ENCODE results near the gene KCNF1.

The KCNF1 gene, protein sequence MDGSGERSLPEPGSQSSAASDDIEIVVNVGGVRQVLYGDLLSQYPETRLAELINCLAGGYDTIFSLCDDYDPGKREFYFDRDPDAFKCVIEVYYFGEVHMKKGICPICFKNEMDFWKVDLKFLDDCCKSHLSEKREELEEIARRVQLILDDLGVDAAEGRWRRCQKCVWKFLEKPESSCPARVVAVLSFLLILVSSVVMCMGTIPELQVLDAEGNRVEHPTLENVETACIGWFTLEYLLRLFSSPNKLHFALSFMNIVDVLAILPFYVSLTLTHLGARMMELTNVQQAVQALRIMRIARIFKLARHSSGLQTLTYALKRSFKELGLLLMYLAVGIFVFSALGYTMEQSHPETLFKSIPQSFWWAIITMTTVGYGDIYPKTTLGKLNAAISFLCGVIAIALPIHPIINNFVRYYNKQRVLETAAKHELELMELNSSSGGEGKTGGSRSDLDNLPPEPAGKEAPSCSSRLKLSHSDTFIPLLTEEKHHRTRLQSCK

DNA sequence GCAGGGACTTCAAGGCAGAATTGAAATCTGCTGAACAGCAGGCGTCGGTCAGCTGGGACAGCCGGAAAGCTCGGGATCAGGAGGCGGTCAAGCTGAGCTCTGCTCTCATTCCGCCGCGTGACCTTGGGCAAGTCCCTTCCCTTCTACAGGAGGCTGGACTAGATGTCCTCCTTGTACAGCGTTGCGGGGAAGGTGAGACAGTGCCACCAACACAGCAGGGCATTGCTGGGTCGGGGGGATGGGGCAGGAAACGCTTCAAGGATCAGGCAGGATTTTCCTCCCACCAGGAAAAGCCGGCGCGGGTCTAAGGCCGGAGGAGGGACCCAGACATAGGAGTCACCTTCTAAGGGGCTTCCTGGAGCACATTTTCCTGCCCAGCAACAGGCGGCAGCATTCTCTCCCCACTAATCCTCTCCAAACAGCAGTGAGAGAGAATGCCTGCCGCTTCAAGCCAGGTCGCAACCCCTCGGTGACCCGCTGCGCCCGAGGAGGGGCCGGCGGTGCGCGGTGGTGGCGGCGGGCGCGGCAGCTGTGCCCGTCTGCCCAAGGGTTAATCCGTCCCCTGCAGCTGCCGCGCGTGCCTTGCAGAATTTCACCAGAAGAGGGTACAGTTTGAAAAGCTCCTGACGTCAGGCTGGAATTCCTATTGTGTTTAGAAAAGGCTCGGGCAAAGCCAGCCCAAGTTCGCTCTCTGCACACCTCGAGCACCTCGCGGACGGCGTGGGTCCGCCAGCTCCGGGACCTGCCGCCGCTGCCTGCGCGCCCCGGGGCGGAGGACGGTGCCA, at the start of gene KCNF1:
KCNF1 (plus strand) TSS at position 644 of the 785 bp plus-strand sequence. CDS start 493 bp downstream, outside the sequence.
- peak within 1 kb of the TSS; percentile 24 for H3K4me3 ChIP-seq (ENCODE audit: low read length)
- TF ChIP-seq, protein P1, sequence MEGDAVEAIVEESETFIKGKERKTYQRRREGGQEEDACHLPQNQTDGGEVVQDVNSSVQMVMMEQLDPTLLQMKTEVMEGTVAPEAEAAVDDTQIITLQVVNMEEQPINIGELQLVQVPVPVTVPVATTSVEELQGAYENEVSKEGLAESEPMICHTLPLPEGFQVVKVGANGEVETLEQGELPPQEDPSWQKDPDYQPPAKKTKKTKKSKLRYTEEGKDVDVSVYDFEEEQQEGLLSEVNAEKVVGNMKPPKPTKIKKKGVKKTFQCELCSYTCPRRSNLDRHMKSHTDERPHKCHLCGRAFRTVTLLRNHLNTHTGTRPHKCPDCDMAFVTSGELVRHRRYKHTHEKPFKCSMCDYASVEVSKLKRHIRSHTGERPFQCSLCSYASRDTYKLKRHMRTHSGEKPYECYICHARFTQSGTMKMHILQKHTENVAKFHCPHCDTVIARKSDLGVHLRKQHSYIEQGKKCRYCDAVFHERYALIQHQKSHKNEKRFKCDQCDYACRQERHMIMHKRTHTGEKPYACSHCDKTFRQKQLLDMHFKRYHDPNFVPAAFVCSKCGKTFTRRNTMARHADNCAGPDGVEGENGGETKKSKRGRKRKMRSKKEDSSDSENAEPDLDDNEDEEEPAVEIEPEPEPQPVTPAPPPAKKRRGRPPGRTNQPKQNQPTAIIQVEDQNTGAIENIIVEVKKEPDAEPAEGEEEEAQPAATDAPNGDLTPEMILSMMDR (conservative IDR thresholded peaks at IDR 0.05; ENCODE audit: low read length), result peak; percentile 42
- peak; percentile 47 for DNase-seq (ENCODE audit: low read depth)

DNA sequence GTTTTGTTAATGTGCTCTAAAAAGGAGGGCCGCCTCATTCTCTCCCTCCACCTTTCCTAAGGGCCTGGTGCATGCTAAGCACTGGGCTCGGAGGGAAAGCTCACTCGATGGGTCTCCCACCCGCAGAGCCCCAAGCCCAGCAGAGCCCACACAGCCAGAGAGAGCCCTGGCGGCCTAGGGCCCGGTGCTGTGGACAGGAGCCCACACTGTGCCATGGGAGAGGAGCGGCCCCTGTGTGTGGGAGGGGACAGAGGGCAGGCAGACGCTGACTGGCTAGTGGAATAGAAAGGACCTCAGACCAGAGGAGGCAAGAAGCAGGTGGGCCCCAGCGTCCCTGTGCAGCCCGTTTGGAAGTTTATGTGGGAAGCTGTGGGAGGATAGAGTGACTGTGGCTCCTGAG, 49.4 kb upstream of the KCNF1 start:
- no peak overlapping the region for H3K4me3 ChIP-seq (ENCODE audit: low read length)
- TF ChIP-seq, protein P1 (conservative IDR thresholded peaks at IDR 0.05; ENCODE audit: low read length), result no peak
- DNase-seq (ENCODE audit: low read depth), result no peak

DNA sequence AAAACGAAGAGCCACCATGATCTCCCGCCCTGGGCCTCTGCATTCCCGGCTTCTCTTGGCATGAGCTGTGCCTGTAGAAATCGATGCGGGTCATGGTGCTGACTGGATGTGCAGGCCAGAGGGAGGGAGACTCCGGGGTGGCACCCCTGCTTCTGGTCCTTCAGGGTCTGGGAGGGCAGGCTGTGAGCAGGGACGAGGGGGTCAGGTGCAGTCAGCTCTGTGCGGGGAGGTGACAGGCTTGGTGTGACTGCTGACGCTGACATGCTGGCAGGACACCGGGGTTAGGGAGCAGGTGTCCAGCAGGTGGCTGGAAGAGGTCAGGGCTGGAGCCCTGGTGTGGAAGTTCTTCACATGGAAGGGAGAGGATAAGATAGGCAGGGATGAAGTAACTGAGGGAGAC, 48.7 kb upstream of the KCNF1 start:
- TF ChIP-seq, protein P1 (conservative IDR thresholded peaks at IDR 0.05; ENCODE audit: low read length), result no peak
- DNase-seq (ENCODE audit: low read depth), result no peak
- no peak overlapping the region for H3K4me3 ChIP-seq (ENCODE audit: low read length)

DNA sequence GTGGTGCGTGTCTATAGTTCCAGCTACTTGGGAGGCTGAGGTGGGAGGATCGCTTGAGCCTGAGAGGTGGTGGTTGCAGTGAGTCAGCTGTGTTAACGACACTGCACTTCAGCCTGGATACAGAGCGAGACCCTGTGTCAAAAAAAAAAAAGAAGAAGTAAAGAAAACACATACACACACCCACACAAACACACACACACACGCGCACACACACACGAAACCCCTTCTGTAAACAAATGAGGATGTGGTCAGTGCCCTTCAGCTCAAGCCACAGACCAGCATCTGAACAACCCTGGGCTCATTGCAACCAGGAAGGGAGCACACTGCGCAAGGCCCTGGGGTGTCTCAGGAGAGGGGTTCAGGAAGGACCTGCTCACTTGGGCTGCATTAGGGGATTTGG, 47.9 kb upstream of the KCNF1 start:
- TF ChIP-seq, protein P1 (conservative IDR thresholded peaks at IDR 0.05; ENCODE audit: low read length), result no peak
- no peak overlapping the region for H3K4me3 ChIP-seq (ENCODE audit: low read length)
- no peak for DNase-seq (ENCODE audit: low read depth)

DNA sequence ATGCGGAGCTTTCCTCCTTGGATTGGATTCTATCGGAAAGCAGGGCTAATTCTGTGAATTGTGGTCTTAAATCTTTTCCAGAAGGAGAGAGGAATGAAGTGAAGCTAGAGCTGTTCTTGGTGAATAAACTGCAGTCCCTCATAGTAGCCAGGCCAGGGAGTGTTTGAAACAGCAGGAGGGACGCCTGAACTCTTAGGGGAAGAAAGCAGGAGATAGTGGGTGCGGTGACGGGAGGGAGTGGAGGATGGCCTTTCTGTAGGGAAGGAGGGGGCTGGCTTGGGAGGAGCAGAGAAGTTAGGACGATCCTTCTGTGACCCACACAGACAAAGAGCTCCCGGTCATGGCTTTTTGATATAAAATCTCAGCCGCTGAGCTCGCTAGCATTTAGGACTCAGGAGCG, 47.5 kb upstream of the KCNF1 start:
- TF ChIP-seq, protein P1 (conservative IDR thresholded peaks at IDR 0.05; ENCODE audit: low read length), result no peak
- H3K4me3 ChIP-seq (ENCODE audit: low read length), result no peak overlapping the region
- no peak for DNase-seq (ENCODE audit: low read depth)

DNA sequence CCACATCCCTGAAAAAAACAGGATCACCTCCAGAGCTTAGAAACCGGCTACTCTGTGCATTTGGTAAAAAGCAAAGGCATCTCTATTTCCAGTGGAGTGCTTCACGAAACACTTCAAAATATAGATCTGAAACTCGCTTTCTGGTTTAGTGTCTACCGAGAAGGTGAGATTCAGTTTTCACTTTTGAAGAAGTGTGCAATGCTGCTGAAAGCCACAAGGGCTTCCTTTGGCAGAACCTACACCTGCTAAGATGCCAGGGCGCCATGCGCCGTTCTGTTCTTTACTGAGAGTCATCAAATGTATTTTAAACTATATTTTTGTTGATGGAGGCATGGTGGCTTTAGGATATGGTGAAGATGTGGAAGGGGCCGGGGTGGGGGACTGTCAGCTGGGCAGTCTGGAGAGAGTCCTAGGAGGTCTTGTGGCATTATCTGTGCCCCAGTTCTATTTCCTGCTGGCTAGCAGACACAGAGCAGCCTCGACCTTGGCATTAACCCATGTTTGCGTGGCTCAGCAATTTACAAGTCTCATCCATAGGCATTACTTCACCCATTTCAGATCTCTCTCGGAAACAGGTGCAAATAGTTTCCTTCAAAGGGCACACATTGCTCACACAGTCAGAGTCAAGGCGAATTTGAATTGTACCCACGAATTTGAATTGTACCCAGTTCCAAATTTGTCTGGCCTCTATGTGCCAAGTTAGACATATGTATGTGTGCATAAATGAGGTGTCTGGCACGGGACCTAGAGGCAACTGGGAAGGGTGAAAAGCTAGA, 46.7 kb upstream of the KCNF1 start:
- no peak overlapping the region for H3K4me3 ChIP-seq (ENCODE audit: low read length)
- DNase-seq (ENCODE audit: low read depth), result no peak
- TF ChIP-seq, protein P1 (conservative IDR thresholded peaks at IDR 0.05; ENCODE audit: low read length), result peak; percentile 18; the same call in 1 of the 2 replicates

Data from AG10803 (cell line).